Measurements from ENCODE around the gene NTF4. TPM values are rescaled to one million over a fixed set of nuclear protein-coding genes. Genes with fewer than 3 reads are reported as not detected.

Gene NTF4
- total and polyA plus RNA-seq, 2 of the 13 experiments (the other 11 are each of a cell fraction or from before 2014, with no cell fraction given), result not detected

DNA sequence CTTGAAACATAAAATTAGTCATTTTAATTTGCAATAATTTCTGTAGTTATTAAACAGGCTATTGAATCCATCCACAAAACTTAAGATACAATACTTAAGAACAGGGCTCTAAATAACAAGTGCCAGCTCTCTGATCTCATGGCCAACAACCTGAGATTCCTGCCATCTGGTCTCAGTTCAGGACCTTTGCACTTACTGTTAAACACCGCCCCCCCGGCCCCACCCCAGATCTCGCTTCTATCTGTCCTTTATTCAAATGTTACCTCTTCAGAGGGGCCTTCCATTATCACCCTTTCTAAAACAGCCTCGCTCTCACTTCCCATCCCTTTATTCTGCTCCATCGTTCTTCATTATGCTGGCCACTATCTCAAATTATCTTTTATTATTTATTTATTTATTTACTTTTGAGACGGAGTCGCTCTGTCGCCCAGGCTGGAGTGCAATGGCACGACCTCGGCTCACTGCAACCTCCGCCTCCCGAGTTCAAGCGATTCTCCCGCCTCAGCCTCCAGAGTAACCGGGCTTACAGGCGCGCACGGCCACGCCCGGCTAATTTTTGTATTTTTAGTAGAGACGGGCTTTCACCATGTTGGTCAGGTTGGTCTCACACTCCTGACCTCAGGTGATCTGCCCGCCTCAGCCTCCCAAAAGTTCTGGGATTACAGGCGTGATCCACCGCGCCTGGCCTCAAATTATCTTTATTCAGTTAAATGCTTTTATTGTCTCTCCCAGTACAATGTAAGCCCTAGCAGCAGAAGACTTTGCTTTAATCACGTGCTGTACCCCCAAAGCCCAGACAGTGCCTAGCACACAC, 19.8 kb upstream of the NTF4 start (continued):
- TF ChIP-seq, protein P1, sequence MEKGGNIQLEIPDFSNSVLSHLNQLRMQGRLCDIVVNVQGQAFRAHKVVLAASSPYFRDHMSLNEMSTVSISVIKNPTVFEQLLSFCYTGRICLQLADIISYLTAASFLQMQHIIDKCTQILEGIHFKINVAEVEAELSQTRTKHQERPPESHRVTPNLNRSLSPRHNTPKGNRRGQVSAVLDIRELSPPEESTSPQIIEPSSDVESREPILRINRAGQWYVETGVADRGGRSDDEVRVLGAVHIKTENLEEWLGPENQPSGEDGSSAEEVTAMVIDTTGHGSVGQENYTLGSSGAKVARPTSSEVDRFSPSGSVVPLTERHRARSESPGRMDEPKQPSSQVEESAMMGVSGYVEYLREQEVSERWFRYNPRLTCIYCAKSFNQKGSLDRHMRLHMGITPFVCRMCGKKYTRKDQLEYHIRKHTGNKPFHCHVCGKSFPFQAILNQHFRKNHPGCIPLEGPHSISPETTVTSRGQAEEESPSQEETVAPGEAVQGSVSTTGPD (CRISPR knock-in tag; IDR thresholded peaks at IDR 0.05), result no peak
- TF ChIP-seq SOX5 (CRISPR knock-in tag; IDR thresholded peaks at IDR 0.05; ENCODE audit: borderline replicate concordance) (no peak), ZIK1 (CRISPR knock-in tag; IDR thresholded peaks at IDR 0.05; ENCODE audit: borderline replicate concordance, low read depth) (no peak), SAFB2 (CRISPR knock-in tag; IDR thresholded peaks at IDR 0.05; ENCODE audit: borderline replicate concordance, low read depth) (no peak), ADNP (CRISPR knock-in tag; IDR thresholded peaks at IDR 0.05) (no peak), EZH2 (conservative IDR thresholded peaks at IDR 0.05; ENCODE audit: low read depth, low read length) (no peak), RBAK (CRISPR knock-in tag; IDR thresholded peaks at IDR 0.05) (0 out of 2 replicates have a peak, but pooled peaks have one; percentile 39), ZNF550 (CRISPR knock-in tag; IDR thresholded peaks at IDR 0.05; ENCODE audit: borderline replicate concordance) (no peak), ZNF605 (CRISPR knock-in tag; IDR thresholded peaks at IDR 0.05) (no peak), ATRX (CRISPR knock-in tag; IDR thresholded peaks at IDR 0.05; ENCODE audit: borderline replicate concordance) (no peak), NFE2L1 (CRISPR knock-in tag; IDR thresholded peaks at IDR 0.05; ENCODE audit: borderline replicate concordance) (no peak), ZNF225 (CRISPR knock-in tag; IDR thresholded peaks at IDR 0.05) (no peak), AGO2 (optimal IDR thresholded peaks at IDR 0.05; ENCODE audit: low read depth, low read length) (no peak), IKZF4 (CRISPR knock-in tag; IDR thresholded peaks at IDR 0.05; ENCODE audit: borderline replicate concordance, low read depth, not compliant biosample characterization) (no peak)
- TF ChIP-seq, protein P2, sequence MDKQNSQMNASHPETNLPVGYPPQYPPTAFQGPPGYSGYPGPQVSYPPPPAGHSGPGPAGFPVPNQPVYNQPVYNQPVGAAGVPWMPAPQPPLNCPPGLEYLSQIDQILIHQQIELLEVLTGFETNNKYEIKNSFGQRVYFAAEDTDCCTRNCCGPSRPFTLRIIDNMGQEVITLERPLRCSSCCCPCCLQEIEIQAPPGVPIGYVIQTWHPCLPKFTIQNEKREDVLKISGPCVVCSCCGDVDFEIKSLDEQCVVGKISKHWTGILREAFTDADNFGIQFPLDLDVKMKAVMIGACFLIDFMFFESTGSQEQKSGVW (CRISPR knock-in tag; IDR thresholded peaks at IDR 0.05; ENCODE audit: borderline replicate concordance), result no peak
- TF ChIP-seq, protein P3, sequence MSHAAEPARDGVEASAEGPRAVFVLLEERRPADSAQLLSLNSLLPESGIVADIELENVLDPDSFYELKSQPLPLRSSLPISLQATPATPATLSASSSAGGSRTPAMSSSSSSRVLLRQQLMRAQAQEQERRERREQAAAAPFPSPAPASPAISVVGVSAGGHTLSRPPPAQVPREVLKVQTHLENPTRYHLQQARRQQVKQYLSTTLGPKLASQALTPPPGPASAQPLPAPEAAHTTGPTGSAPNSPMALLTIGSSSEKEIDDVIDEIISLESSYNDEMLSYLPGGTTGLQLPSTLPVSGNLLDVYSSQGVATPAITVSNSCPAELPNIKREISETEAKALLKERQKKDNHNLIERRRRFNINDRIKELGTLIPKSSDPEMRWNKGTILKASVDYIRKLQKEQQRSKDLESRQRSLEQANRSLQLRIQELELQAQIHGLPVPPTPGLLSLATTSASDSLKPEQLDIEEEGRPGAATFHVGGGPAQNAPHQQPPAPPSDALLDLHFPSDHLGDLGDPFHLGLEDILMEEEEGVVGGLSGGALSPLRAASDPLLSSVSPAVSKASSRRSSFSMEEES (CRISPR knock-in tag; IDR thresholded peaks at IDR 0.05), result no peak
- TF ChIP-seq, protein P4, sequence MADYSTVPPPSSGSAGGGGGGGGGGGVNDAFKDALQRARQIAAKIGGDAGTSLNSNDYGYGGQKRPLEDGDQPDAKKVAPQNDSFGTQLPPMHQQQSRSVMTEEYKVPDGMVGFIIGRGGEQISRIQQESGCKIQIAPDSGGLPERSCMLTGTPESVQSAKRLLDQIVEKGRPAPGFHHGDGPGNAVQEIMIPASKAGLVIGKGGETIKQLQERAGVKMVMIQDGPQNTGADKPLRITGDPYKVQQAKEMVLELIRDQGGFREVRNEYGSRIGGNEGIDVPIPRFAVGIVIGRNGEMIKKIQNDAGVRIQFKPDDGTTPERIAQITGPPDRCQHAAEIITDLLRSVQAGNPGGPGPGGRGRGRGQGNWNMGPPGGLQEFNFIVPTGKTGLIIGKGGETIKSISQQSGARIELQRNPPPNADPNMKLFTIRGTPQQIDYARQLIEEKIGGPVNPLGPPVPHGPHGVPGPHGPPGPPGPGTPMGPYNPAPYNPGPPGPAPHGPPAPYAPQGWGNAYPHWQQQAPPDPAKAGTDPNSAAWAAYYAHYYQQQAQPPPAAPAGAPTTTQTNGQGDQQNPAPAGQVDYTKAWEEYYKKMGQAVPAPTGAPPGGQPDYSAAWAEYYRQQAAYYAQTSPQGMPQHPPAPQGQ (CRISPR knock-in tag; IDR thresholded peaks at IDR 0.05; ENCODE audit: borderline replicate concordance), result no peak
- TF ChIP-seq, protein P5, sequence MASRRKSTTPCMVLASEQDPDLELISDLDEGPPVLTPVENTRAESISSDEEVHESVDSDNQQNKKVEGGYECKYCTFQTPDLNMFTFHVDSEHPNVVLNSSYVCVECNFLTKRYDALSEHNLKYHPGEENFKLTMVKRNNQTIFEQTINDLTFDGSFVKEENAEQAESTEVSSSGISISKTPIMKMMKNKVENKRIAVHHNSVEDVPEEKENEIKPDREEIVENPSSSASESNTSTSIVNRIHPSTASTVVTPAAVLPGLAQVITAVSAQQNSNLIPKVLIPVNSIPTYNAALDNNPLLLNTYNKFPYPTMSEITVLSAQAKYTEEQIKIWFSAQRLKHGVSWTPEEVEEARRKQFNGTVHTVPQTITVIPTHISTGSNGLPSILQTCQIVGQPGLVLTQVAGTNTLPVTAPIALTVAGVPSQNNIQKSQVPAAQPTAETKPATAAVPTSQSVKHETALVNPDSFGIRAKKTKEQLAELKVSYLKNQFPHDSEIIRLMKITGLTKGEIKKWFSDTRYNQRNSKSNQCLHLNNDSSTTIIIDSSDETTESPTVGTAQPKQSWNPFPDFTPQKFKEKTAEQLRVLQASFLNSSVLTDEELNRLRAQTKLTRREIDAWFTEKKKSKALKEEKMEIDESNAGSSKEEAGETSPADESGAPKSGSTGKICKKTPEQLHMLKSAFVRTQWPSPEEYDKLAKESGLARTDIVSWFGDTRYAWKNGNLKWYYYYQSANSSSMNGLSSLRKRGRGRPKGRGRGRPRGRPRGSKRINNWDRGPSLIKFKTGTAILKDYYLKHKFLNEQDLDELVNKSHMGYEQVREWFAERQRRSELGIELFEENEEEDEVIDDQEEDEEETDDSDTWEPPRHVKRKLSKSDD (CRISPR knock-in tag; IDR thresholded peaks at IDR 0.05; ENCODE audit: low read depth), result no peak; the same call in 1 of the 2 replicates
- TF ChIP-seq, protein P6, sequence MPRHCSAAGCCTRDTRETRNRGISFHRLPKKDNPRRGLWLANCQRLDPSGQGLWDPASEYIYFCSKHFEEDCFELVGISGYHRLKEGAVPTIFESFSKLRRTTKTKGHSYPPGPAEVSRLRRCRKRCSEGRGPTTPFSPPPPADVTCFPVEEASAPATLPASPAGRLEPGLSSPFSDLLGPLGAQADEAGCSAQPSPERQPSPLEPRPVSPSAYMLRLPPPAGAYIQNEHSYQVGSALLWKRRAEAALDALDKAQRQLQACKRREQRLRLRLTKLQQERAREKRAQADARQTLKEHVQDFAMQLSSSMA (CRISPR knock-in tag; IDR thresholded peaks at IDR 0.05), result no peak; the same call in 1 of the 2 replicates

All from HepG2 (cell line).